Measurements from ENCODE around the gene OBP2B.

- TF ChIP-seq POLR2AphosphoS5 (IDR thresholded peaks at IDR 0.05; ENCODE audit: borderline replicate concordance, low read depth, low read length) (no peak), EZH2 (IDR thresholded peaks at IDR 0.05) (no peak), FOXP2 (optimal IDR thresholded peaks at IDR 0.05; ENCODE audit: control extremely low read depth, extremely low read length, insufficient read depth) (no peak)
Measured at GRCh38 chr9:133251773-133252172, 42.7 kb upstream of the OBP2B start.
